AG20443 (cell line): ENCODE data around the gene VAMP2.
A peak's percentile ranks its signal among the peaks of the same experiment; 100 is the strongest.

ENCODE experiments used
- DNase-seq: peaks from one replicate; pipeline ENCODE4 v3.0.0; 2012; ENCODE audit warnings: low spot score, mixed read lengths

VAMP2 gene

DNA sequence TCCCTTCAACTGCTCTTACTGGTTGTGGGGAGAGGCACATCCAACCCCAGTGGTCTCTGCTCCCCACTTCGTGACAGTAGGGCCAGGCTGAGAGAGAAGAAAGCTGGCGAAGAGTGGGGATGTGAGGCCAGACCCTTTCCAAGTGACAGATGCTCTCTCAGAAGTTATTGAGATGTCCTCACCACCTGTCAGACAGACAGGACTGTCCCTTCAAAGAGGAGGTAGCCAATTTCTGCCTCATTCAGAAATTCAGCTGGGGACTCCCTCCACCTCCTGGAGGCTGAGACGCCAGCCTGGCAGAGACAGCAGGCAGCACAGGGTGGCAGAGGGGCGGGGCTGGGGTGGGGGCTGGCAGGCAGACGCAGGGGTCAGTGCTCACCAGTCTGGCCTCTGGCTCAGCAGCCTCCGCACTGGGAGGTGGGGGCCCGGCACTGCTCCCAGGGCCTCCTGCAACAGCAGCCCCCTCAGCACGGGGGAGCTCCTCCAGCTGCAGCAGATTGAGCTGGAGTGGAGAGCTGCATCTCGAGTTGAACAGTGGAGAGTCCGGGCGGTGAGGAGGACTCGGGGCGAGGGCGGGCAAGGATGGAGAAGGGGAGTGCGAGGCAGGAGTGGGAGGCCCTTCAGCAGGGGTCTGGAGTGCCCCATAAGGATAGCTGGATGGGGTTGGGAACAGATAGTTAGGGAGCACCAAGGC lies 19.7 kb downstream of the VAMP2 start:
- no peak for DNase-seq

DNA sequence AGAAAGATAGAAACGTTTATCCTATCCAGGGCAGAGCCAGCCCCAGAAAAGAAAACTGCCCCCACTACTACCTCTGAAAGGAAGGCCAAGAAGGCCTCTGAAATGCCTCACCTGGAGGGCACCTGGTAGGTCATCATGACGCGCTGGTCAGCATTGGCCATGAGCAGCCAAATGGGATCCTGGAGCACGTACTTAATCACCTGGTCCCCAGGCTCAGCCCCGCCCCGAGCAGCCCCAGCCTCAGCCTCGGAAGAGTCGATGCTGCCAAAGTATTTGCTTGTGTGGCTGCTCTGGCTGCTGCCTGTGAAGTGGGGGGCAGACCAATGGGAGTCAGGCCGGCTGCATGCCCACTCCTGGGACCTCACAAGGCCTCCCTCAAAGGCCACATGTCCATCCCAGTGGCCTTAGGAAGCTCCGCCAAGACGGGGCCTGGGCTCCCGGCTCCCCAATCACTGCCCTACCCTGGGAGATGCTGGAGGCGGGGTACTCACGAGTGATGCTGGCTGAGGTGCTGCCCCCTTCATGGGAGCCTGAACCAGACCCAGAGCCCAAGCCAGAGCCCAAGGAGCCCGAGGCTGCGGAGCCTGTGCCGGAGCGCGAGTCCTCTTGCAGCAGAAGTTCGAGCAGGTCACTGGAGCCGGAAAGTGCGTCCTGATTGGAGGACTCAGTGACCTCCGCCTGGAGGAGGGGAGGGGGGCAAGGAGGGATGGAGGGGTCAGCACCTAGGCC lies 20.4 kb downstream of the VAMP2 start:
- DNase-seq = no peak

DNA sequence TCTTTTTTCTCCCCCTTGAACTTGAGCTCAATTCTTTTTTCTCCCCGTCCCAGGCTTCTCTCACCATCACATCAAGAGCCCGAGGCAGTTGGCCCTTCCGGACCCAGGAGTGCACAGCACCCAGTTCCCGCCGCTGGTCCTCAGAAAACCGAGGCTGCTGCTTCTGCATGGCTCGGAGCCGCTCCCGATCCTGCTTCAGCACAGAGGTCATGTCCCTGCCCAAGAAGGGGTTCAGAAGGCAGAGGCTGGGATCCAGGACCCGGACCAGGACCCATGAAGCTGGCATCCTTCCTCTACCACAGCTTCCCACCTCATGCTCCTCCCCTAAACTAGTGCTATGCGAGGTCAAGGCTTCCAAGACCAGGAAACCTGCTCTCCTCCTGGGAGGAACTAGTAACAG lies 21.0 kb downstream of the VAMP2 start:
- no peak for DNase-seq

DNA sequence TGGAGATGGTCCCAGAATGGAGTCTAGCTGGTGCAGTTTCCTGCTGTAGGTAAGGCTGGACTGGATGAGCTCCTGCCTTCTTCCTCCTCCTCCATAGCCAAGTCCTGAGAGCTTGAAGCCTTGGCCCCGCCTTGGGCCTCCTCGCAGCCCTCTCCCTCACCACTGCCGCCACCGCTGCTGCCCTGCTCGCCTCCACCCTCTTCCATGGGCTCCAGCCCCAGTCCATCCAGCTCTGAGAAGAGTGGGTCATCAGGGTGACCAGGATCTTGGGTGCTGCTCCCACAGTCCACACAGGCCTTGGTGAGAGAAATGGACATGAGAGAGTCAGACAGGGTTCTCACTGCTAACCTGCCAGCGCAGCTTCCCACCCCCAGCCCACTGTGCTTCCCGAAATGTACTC lies 21.7 kb downstream of the VAMP2 start:
- DNase-seq = no peak

DNA sequence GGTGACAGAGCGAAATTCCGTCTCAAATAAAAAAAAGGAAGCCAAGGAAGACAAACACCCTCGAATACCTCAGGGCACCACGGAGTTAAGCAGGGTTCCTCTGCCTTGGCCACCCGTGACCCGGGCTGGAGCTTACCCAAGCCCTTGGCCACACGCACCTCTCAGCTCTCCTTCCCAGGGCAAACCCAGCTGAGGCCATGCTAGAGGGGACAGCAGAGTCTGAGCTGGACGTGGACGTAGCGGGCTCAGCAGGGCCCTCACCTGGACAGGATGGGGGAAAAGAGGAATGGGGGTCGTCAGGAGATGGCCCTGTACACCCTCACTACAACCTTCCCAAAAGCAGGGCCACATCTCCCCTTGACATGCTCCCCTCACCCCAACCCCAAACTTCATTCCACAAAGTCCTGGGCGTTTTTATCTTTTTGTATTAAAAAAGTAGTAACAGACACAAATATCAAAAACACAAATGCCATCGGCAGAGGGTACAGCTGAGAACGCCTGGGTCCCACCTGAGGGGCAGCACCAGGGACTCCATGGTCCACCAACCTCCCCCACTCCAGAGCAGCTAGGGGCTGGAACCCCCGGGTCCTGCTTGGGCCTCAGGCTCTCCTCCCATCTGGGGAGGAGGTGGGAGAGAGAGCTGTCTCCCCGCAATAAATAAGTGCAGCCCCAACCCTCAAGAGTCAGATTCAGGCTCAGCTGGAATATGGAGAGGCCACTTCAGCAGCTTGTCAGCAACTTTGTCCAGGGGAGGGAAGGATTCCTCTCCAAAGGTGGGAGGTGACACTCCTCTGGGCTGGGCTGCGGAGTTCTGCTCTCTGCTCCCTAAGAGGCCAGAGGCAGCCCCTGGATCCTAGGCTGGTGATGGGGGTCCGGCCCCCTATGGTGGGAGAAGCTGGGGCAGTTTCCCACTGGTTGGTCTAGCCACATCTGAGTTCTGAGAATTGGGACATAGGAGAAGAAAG lies 22.4 kb downstream of the VAMP2 start:
- DNase-seq = no peak

DNA sequence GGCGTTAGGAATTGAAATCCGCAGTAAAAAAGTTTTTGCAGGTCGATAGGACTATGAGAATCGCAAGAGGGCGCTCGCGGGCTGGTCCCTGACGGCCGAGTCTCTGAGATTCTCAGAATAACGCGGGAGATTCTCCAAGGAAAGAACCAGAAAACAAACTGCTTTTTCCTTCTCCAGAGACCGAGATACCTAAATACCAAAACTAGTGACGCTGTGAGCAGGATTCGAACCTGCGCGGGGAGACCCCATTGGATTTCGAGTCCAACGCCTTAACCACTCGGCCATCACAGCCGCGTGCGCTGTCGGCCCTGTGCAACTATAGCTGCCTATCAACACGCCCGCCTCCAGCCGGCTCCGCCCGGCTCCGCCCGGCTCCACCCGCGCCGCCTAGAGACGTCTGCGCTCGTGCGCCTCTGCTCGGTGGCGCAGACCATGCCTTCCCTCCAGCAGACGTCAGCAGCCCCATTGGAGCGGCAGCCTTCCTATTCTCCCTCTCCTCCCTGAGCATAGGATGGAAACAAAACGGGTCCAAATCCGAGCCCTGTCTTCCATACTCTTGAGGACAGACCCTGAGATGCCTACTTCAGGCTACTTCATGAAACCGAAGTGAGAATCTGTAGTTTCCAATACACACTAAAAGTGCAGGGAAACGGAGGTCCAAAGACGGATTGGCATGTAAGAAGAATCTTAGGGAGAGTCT lies 23.9 kb downstream of the VAMP2 start:
- DNase-seq = peak; percentile 92

DNA sequence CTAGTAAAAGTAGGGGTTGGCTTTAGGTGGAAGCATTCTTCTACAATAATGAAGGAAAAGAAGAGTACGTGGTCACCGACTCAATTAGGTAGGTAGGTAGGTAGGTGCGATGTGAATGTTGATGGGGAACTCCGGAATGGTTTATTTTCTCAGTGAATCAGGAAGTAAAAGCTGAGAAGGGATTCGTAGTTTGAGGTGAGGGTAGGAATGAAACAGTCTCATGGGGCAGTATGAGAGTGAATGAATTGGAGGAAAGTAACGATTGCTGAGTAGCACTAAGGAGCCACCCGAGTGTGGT lies 24.4 kb downstream of the VAMP2 start:
- DNase-seq = no peak

DNA sequence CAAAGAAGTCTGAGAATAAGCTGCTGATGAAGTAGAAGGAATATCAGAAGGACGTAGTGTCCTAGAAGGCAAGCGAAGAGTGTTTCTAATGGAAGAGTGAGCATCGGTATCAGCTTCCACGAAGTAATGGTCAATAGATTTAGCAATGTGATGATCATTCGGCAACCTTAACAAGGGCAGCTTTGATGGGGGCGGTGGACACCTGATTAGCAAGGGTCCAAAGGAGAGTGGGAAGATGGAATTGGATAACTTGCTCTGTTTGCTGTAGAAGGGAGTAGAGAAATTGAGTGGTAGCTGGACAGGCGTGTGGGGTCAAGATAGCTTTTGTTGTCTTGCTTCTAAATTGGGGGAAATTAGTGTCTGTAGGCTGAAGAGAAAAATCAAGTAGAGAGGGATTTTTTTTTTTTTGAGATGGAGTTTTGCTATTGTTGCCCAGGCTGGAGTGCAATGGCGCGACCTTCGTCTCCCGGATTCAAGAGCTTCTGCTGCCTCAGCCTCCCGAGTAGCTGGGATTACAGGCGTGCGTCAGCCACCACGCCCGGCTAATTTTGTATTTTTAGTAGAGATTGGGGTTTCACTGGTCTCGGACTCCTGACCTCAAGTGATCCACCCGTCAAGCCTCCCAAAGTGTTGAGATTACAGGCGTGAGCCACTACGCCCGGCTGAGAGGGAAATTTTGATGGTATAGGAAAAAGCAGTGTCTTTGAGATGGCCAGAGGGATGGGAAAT lies 24.9 kb downstream of the VAMP2 start:
- no peak for DNase-seq

DNA sequence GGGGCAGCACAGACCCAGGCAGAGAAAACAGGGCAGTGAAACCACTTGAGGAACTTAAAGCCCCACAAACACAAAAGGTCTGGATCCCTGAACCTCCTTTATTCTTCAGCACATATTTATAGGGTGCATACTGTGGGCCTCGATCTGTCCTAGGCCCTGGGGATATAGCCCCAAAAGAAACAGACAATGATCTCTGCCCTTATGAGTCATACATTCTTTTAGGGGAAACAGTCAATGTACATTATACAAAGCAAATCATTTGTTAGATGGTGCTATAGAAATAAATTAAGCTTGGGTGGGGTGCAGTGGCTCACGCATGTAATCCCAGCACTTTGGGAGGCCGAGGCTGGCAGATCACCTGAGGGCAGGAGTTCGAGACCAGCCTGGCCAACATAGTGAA lies 28.8 kb downstream of the VAMP2 start:
- no peak for DNase-seq

DNA sequence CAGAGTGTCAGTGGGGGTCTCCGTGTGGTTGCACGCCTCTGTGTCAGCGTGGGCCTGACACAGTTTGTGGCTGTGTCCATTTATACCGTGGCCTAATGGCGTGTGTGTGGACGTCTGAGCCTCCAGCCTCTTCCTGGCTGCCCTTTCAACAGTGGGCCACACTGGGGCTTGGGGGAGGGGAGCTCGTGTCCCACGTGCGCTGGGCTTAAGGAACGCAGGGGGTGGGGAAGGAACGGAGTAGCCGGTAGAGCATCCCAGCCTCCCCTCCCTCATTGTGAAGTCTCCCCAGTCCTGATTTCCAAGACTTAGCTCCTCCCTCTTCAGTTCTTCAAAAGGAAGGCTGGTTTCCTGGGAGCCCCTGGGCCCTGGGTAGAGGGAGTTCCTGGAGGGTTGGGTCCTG lies 29.3 kb downstream of the VAMP2 start:
- no peak for DNase-seq

DNA sequence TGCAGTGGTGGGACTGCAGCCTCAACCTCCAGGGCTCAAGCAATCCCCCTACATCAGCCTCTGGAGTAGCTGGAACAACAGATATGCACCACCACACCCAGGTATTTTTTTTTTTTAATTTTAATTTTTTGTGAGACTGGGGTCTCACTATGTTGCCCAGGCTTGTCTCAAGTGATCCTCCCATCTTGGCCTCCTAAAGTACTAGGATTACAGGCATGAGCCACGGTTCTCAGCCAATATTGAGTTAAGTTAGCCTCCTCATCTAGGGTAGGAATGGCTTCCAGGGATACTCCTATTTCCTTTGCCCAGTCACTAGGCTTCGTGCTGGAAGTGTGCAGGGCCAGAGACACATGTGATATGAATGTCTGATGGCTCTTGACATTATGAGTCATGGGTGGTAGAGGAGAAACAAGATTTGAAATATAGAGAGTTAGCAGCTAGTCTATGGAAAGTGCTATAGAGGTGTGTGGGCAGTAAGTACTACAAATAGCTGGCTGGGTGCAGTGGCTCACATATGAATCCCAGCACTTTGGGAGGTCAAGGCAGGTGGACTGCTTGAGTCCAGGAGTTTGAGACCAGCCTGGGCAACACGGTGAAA lies 30.8 kb downstream of the VAMP2 start:
- no peak for DNase-seq

DNA sequence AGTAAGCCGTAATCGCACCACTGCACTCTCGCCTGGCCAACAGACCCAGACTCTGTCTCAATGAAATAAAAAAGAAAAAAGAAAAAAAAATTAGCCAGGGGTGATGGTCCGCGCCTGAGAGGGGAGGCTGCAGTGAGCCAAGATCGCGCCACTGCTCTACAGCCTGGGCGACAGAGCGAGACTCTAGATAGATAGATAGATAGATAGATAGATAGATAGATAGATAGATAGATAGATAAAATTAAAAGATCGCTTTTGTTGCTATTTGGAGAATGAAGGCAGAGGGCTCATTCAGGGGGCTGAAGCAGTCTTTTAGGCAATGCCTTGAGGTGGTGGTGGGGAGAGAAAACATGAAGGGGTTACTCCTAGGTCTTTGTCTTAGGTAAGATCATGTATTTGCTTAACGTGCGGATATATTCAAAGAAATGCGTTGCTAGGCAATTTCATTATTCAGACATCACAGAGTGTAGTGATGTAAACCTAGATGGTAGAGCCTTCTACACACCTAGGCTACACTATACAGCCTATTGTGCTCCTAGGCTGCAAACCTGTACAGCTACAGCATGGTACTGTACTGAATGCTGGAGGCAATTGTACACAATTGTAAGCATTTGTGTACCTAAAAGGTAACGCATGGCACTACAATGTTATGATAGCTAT lies 34.5 kb downstream of the VAMP2 start:
- DNase-seq = no peak

DNA sequence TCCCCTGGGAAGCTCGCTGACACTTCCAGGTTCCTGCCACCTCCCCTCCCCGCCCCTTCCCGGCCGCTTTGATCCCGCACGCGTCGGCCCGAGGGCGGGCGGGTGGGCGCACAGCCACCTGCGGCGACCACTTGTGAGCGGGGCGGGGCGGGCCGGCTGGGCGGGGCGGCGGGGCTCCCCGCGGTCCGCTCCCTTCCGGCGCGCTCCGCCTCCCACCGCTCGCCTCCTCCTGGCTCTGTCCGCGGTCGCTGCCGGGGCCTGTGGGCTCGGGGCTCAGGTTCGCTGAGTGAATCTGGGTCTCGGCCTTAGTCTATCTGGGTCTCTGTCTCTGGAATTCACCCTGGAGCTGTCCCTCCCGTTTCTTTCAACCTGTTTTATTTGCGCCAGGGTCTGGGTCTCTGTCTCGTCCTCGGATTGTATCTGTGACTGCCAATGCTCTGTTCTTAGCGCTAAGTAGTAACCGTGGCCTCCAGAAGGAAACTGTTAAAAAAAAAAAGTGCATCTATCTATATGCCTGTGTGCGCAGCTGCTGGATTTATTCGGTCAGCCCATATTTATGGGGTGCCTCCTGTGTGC lies 36.2 kb downstream of the VAMP2 start:
- DNase-seq = peak; percentile 63

DNA sequence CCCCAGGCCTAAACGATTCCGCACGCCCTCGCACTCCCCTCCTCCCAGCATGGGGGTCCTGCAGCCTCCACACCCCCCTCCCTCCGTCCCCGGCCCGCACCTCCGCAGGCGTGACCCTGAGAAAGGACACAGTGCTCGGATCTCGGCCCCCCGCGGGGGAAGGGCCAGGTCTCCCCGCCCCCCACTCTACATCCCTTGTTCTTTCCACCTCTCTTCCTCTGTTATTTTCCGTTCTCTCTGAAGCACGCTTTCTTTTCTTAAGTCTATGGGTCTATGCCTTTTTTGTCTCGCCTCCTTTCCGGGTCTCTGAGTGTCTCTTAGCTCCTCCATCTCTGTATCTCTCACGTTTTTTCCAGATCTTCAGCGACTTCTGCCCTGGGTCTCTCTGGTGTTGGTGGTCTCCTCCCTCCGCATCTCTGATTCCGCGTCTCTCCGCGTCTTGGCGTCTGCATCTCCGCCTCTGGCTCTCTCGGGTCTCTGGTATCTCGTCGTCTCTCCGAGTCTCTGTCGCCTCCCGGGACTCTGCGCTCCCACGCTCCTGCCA lies 36.7 kb downstream of the VAMP2 start:
- DNase-seq = no peak

DNA sequence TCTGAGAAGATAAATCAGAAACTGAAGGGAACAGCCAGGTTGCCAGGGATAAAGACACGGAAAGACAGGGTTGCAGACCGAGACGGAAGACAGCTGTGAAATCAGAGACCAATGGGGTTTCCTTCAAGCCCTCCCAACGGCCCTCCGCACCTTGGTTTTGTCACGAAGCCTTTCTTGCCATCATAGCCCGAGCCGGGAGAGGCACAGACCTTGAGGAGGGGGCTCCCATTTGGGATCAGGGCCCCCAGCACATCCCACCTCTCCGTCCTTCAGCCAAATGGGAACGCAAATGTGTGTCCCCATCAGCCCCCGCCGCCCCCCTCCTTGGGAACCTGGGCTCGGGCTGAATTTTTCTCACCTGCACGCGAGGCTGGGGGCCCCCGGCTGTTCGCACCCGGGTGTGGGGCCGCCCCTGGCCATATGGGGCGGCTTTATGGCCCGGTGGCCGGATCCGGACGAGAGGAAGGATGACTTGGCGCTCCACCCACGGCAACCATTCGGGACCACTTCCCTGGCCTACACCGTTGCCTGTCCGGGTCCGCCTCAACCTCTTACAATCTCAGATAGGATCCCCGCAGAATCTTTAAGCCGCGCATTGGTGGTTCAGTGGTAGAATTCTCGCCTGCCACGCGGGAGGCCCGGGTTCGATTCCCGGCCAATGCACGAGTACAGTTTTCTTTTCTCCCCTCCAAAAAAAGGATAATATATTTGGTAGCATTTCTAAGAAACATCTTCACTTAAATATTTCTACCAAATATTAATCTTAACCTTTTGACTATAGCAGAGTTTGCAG lies 37.4 kb downstream of the VAMP2 start:
- peak; percentile 70 for DNase-seq

DNA sequence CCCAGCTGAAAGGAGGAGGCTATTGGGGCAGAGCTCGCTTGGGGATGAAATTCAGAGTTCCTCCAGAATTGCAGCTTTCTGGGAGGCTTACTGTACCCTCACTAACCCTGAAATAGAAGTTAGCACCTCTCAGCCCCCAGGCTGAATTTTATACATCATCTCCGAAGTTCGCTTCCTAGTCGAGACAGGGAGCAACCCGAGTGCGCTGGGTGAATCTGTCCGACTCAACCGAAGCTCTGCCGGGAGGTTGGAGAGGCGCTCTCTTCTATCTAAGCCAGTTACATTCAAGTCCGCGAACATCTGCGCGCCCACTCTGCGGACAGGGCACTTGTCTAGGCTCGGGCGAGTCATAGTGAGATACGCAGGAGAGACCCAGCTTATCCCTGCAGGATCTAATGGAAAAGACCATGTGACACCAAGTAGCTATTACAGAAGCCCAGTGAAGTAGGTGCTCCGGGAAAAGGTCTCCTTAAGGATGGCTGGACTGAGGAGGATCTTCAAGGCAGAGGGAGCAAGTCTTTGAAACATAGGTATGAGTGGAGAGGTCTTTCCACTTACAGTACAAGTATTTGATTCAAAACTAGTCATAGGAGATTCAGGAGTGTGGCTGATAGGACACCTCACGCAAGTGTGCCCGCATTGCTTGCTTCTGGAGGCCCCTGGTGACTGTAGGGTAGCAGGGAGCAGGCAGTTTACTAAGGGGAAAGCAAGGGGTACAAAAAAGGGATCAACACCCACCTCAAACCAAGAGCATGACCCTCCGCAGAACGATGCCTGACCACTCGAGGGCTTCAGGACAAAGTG lies 38.2 kb downstream of the VAMP2 start:
- DNase-seq = no peak

DNA sequence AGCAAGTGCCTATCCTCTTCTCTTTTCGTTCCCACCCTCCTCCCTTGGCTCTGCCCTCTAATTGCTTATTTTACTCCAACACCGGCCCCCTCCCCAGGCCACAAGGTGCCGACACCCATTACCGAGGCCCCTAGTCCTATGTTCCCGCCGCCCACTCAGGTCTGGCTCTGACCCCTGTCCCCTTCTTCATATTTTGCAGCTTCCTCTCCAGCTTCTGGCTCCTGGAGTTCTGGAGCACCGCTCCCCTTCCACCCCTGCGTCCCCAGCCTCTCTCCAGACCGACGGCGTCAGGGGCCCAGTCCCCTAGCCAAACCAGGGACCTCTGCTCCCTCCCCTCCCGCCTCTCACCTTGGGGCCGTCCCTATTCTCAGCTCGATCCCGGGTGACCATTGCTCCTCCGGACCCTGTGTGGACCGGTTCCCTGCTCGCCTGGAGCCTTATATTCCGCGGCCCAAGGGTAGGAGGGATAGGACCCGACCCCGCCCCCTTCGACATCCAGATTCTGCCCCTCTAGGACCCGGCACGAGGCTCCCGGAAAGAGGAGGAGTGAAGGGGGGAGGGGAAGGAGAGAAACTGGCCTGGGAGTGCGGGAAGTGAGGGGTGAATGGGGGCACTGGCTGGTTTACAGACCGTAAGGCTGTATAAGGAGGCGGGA lies 38.9 kb downstream of the VAMP2 start, which contains the start of gene HES7:
Gene HES7, minus strand, starts transcription at position 412 of the 655 bp plus-strand sequence. Its CDS starts 22 bp downstream, at position 390.
- DNase-seq = no peak
